HS-27A (cell line): ENCODE results near the gene ADGB.

Experiments used
- DNase-seq: peaks from one replicate; pipeline ENCODE4 v3.0.0-alpha.2; 2012; ENCODE audit warnings: low read depth, missing footprints

The ADGB gene

GRCh38 chr6:146861029-146861563, 262.3 kb downstream of the ADGB start:
- no peak for DNase-seq

GRCh38 chr6:146861716-146862115, 262.9 kb downstream of the ADGB start:
- no peak for DNase-seq

- DNase-seq: no peak
Measured at GRCh38 chr6:146862508-146862919, 263.7 kb downstream of the ADGB start.

GRCh38 chr6:146864300-146864699, 265.5 kb downstream of the ADGB start:
- no peak for DNase-seq

GRCh38 chr6:146864885-146865284, 266.1 kb downstream of the ADGB start:
- no peak for DNase-seq
